SU-DHL-6 (cell line): ENCODE results near the gene DOCK10.

Experiments
- EZH2phosphoT487 ChIP-seq: fragments of 200-600 bp; sonication (generic), shearing (Covaris generic); conservative IDR thresholded peaks from 2 replicates; pipeline ENCODE4 v1.6.1; 2018; ENCODE audit warnings: mild to moderate bottlenecking, antibody characterized with exemption, low read length, moderate library complexity, mixed read lengths
- TF ChIP-seq, protein P1 (sequence below): fragments of 200-600 bp; sonication (generic); IDR thresholded peaks from one replicate; pipeline ENCODE4 v1.5.1; 2017; ENCODE audit warnings: antibody characterized with exemption, mild to moderate bottlenecking, low read length, moderate library complexity; ENCODE audit not compliant: insufficient read depth, poor library complexity, severe bottlenecking

GRCh38 chr2:224951723-224952481 lies 90.4 kb downstream of the DOCK10 start:
- TF ChIP-seq, protein P1, sequence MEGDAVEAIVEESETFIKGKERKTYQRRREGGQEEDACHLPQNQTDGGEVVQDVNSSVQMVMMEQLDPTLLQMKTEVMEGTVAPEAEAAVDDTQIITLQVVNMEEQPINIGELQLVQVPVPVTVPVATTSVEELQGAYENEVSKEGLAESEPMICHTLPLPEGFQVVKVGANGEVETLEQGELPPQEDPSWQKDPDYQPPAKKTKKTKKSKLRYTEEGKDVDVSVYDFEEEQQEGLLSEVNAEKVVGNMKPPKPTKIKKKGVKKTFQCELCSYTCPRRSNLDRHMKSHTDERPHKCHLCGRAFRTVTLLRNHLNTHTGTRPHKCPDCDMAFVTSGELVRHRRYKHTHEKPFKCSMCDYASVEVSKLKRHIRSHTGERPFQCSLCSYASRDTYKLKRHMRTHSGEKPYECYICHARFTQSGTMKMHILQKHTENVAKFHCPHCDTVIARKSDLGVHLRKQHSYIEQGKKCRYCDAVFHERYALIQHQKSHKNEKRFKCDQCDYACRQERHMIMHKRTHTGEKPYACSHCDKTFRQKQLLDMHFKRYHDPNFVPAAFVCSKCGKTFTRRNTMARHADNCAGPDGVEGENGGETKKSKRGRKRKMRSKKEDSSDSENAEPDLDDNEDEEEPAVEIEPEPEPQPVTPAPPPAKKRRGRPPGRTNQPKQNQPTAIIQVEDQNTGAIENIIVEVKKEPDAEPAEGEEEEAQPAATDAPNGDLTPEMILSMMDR = no peak
- no peak for TF ChIP-seq EZH2phosphoT487
